DND-41 (cell line): Measurements from ENCODE around the gene NSD1.

Experiments
- ATAC-seq: fragments of 200-7000 bp; cut with Tn5 transposase; 3 replicates; pipeline ENCODE4 v1.9.1; 2021; ENCODE audit warnings: low read depth; ENCODE audit not compliant: insufficient read depth
- DNase-seq: peaks from one replicate; pipeline ENCODE4 v3.0.0-alpha.2; 2020
- H2AFZ ChIP-seq: 2 replicates; pipeline ENCODE4 v1.6.0; 2012; ENCODE audit warnings: low read depth, low read length
- H3K27ac ChIP-seq: 2 replicates; pipeline ENCODE4 v1.5.1; 2012; ENCODE audit warnings: low read length, inconsistent platforms
- H3K27me3 ChIP-seq: fragments of 200-600 bp; sonication (generic); 2 replicates; pipeline ENCODE4 v1.6.0; 2012; ENCODE audit warnings: low read length, mild to moderate bottlenecking, inconsistent platforms; ENCODE audit not compliant: insufficient read depth, poor library complexity
- H3K36me3 ChIP-seq: 2 replicates; pipeline ENCODE4 v1.5.1; 2012; ENCODE audit warnings: low read length, inconsistent platforms; ENCODE audit not compliant: insufficient read depth
- H3K4me1 ChIP-seq: 2 replicates; pipeline ENCODE4 v1.5.1; 2012; ENCODE audit warnings: mild to moderate bottlenecking, low read length; ENCODE audit not compliant: insufficient read depth
- H3K4me2 ChIP-seq: 2 replicates; pipeline ENCODE4 v1.6.0; 2012; ENCODE audit warnings: mild to moderate bottlenecking, moderate library complexity, low read length, inconsistent platforms; ENCODE audit not compliant: insufficient read depth
- H3K4me3 ChIP-seq, 2 experiments: fragments of 200-600 bp in 1 of 2; shearing (Covaris generic) in 1 of 2; 2 replicates each; pipeline ENCODE4 v1.5.1; 2012 to 2016; ENCODE audit warnings: inconsistent platforms in 2 of 2, low read length in 2 of 2, mild to moderate bottlenecking in 2 of 2, low read depth in 1 of 2, moderate library complexity in 1 of 2
- H3K79me2 ChIP-seq: 2 replicates; pipeline ENCODE4 v1.6.0; 2012; ENCODE audit warnings: low read length, inconsistent platforms; ENCODE audit not compliant: insufficient read depth
- H3K9ac ChIP-seq: 2 replicates; pipeline ENCODE4 v1.6.0; 2012; ENCODE audit warnings: low read depth, mild to moderate bottlenecking, inconsistent platforms, low read length, moderate library complexity
- H3K9me3 ChIP-seq: 2 replicates; pipeline ENCODE4 v1.5.1; 2012; ENCODE audit warnings: low read length, moderate library complexity, mild to moderate bottlenecking, inconsistent platforms; ENCODE audit not compliant: insufficient read depth, severe bottlenecking
- H4K20me1 ChIP-seq: 2 replicates; pipeline ENCODE4 v1.6.0; 2012; ENCODE audit warnings: low read length; ENCODE audit not compliant: insufficient read depth
- CTCF ChIP-seq: IDR thresholded peaks from 2 replicates; pipeline ENCODE4 v1.5.1; 2012; ENCODE audit warnings: borderline replicate concordance, low read length, moderate library complexity, mild to moderate bottlenecking; ENCODE audit not compliant: poor library complexity, severe bottlenecking; ENCODE audit errors: extremely low read depth
- EZH2 ChIP-seq: IDR thresholded peaks from 3 replicates; pipeline ENCODE4 v1.6.1; 2012; ENCODE audit warnings: borderline replicate concordance, low read depth, mild to moderate bottlenecking, moderate library complexity, low read length, inconsistent platforms; ENCODE audit not compliant: severe bottlenecking

The NSD1 gene

DNA sequence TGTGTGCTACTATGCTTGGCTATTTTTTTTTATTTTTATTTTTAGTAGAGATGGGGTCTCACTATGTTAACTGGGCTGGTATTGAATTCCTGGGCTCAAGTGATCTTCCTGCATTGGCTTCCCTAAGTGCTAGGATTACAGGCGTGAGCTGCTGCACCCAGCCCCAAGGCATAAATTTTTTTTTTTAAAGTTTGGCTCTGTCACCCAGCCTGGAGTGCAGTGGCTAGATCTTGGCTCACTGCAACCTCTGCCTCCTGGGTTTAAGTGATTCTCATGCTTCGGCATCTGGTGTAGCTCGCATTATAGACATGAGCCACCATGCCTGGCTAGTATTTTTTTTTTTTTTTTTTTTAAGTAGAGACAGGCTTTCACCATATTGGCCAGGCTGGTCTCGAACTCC, 99.6 kb downstream of the NSD1 start:
- DNase-seq (no peak), ATAC-seq (no peak)
- H3K27me3 ChIP-seq: no peaks in the 10 kb centered on the region
- no peak overlapping the region for H3K27ac ChIP-seq
- H3K4me2 ChIP-seq: no peak overlapping the region
- peaks cover 43% of the 10 kb centered on the region for H3K36me3 ChIP-seq
- H3K9me3 ChIP-seq: no peaks in the 10 kb centered on the region
- no peak overlapping the region for H2AFZ ChIP-seq
- peaks cover 49% of the 10 kb centered on the region for H3K79me2 ChIP-seq
- no peak overlapping the region for H3K4me3 ChIP-seq
- H4K20me1 ChIP-seq: peaks cover 23% of the 10 kb centered on the region; the same call in 1 of the 2 replicates
- no peak overlapping the region for H3K9ac ChIP-seq
- no peaks in the 10 kb centered on the region for H3K4me1 ChIP-seq
- no peak for TF ChIP-seq CTCF
- TF ChIP-seq EZH2: no peak

- no peak for TF ChIP-seq CTCF
- TF ChIP-seq EZH2: no peak
- Histone ChIP-seq H3K9ac (no peak overlapping the region), H3K4me2 (no peak overlapping the region), H3K9me3 (no peaks in the 10 kb centered on the region), H3K4me3 (no peak overlapping the region), H3K79me2 (peaks cover 45% of the 10 kb centered on the region), H3K4me1 (no peaks in the 10 kb centered on the region), H4K20me1 (peaks cover 23% of the 10 kb centered on the region; the same call in 1 of the 2 replicates), H3K36me3 (peaks cover 49% of the 10 kb centered on the region), H3K27me3 (no peaks in the 10 kb centered on the region), H2AFZ (no peak overlapping the region), H3K27ac (no peak overlapping the region)
- DNase-seq (no peak), ATAC-seq (no peak)
Observed at GRCh38 chr5:177233802-177234201, 100.2 kb downstream of the NSD1 start.

DNA sequence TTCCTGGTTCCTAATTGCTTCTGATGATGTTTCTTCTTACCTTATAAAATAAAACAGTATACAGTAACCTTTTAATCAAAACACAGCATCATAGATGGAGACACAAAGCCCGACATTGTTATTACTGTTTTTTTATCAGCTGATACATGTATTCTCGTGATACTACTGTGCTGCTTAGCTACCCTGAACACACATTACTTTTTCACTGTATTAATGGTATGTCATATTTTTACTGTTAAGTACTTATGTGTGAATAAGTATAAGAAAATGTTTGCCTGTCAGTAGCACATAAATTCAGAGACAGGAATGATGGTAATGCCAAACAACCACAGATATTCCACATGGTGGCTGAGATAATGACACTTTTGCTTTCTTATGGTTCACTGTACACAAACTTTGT, 101.3 kb downstream of the NSD1 start:
- Histone ChIP-seq H3K27ac (no peak overlapping the region), H3K4me3 (no peak overlapping the region), H3K9me3 (no peaks in the 10 kb centered on the region), H3K79me2 (peaks cover 37% of the 10 kb centered on the region), H4K20me1 (peaks cover 18% of the 10 kb centered on the region; the same call in 1 of the 2 replicates), H3K27me3 (no peaks in the 10 kb centered on the region), H3K9ac (no peak overlapping the region), H3K4me2 (no peak overlapping the region), H3K4me1 (no peaks in the 10 kb centered on the region), H2AFZ (no peak overlapping the region), H3K36me3 (peaks cover 54% of the 10 kb centered on the region)
- DNase-seq (no peak), ATAC-seq (no peak)
- TF ChIP-seq CTCF: no peak

DNA sequence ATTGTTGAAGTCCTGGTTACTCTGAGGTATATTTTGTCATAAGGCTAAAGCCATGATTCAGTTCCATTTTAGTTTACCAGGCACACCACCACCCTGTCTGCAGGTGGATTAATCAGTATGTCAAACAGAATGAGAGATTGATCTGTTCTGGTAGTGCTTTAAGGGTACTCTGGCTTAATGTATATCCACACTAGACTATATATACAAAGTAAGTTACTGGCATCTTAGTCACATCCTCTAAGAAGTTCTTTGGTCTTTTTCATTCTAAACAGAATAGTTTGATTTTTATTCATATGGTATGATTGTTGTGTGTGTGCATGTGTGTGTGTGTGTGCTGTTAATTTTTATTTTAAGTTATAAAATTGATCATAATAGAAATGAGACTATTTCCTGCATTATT, 108.2 kb downstream of the NSD1 start:
- Histone ChIP-seq H3K36me3 (peaks cover 81% of the 10 kb centered on the region), H3K9ac (no peak overlapping the region), H3K27me3 (no peaks in the 10 kb centered on the region), H3K27ac (no peak overlapping the region), H4K20me1 (0 out of 2 replicates have a peak, but pooled peaks cover 5% of the 10 kb centered on the region), H3K4me3 (no peak overlapping the region), H3K9me3 (no peaks in the 10 kb centered on the region), H2AFZ (no peak overlapping the region), H3K4me1 (no peaks in the 10 kb centered on the region), H3K79me2 (no peaks in the 10 kb centered on the region), H3K4me2 (no peak overlapping the region)
- no peak for TF ChIP-seq EZH2
- ATAC-seq (no peak), DNase-seq (no peak)
